ENCODE measurements around the gene NXPE1. TPM values are rescaled to one million over a fixed set of nuclear protein-coding genes. Genes with fewer than 3 reads are reported as not detected.
"Not testable (repeated sequence)": the region's sequence is repeated elsewhere in the genome, so short reads cannot be mapped to it uniquely, and the experiment has no call there.

NXPE1 gene
- total RNA-seq, 1 experiment from 2014 or later: not detected

GRCh38 chr11:114607753-114608459, 48.2 kb upstream of the NXPE1 start:
- in situ Hi-C loops (cut with HindIII; ENCODE audit: low pct_unique_long_range_greater_than_20kb, low sequenced_read_pairs) (no loop called here), intact Hi-C loops (cut with micrococcal nuclease; ENCODE audit: unreplicated experiment) (no loop called here)
- ATAC-seq: no peak
- ChIA-PET POLR2A (no interaction called here), CTCF (no interaction called here)
- Histone ChIP-seq H3K4me1 (ENCODE audit: control insufficient read depth, insufficient read depth, low read length) (no peaks in the 10 kb centered on the region), H3K9me3 (ENCODE audit: control insufficient read depth, insufficient read depth, low read depth, low read length) (0 out of 2 replicates have a peak, but pooled peaks cover 6% of the 10 kb centered on the region), H3K4me3 (ENCODE audit: low read depth in 2 of 2, low read length in 2 of 2) (no peak overlapping the region), H3K36me3 (ENCODE audit: control insufficient read depth, insufficient read depth, low read length) (no peaks in the 10 kb centered on the region), H3K27ac (ENCODE audit: low read length) (no peak overlapping the region), H3K27me3 (ENCODE audit: control insufficient read depth, insufficient read depth, low read length) (no peaks in the 10 kb centered on the region)
- TF ChIP-seq POLR2AphosphoS5 (IDR thresholded peaks at IDR 0.05; ENCODE audit: low read depth, low read length): no peak
- no peak for TF ChIP-seq TCF7L2 (IDR thresholded peaks at IDR 0.05; ENCODE audit: low read depth, low read length)
- TF ChIP-seq SIN3A (IDR thresholded peaks at IDR 0.05; ENCODE audit: borderline replicate concordance, insufficient read depth, low read depth, low read length): no peak
- TF ChIP-seq REST (IDR thresholded peaks at IDR 0.05; ENCODE audit: insufficient read depth in 1 of 2, low read depth in 2 of 2, low read length in 1 of 2): no peak
- no peak for TF ChIP-seq CTCF (IDR thresholded peaks at IDR 0.05)
- DNase-seq (ENCODE audit: low read depth, low spot score): no peak
- no TSS peak for BruUV-seq (replicated peaks)

GRCh38 chr11:114606802-114607075, 47.1 kb upstream of the NXPE1 start:
- H3K4me1 ChIP-seq (ENCODE audit: control insufficient read depth, insufficient read depth, low read length); intact Hi-C loops (cut with micrococcal nuclease; ENCODE audit: unreplicated experiment); H3K36me3 ChIP-seq (ENCODE audit: control insufficient read depth, insufficient read depth, low read length); H3K9me3 ChIP-seq (ENCODE audit: control insufficient read depth, insufficient read depth, low read depth, low read length); H3K27me3 ChIP-seq (ENCODE audit: control insufficient read depth, insufficient read depth, low read length); in situ Hi-C loops (cut with HindIII; ENCODE audit: low pct_unique_long_range_greater_than_20kb, low sequenced_read_pairs); POLR2A ChIA-PET; CTCF ChIA-PET; H3K4me3 ChIP-seq (ENCODE audit: low read depth in 2 of 2, low read length in 2 of 2); H3K27ac ChIP-seq (ENCODE audit: low read length); ATAC-seq; BruUV-seq (replicated peaks); DNase-seq (ENCODE audit: low read depth, low spot score): not testable (repeated sequence)

- ATAC-seq (no peak), DNase-seq (ENCODE audit: low read depth, low spot score) (no peak)
- H3K9me3 ChIP-seq (ENCODE audit: control insufficient read depth, insufficient read depth, low read depth, low read length): 0 out of 2 replicates have a peak, but pooled peaks cover 3% of the 10 kb centered on the region
- no TSS peak for BruUV-seq (replicated peaks)
- no peak for TF ChIP-seq REST (IDR thresholded peaks at IDR 0.05; ENCODE audit: insufficient read depth in 1 of 2, low read depth in 2 of 2, low read length in 1 of 2)
- TF ChIP-seq CTCF (IDR thresholded peaks at IDR 0.05): no peak
- no peak for TF ChIP-seq SIN3A (IDR thresholded peaks at IDR 0.05; ENCODE audit: borderline replicate concordance, insufficient read depth, low read depth, low read length)
- no peak for TF ChIP-seq POLR2AphosphoS5 (IDR thresholded peaks at IDR 0.05; ENCODE audit: low read depth, low read length)
- POLR2A ChIA-PET: no interaction called here
- no peaks in the 10 kb centered on the region for H3K36me3 ChIP-seq (ENCODE audit: control insufficient read depth, insufficient read depth, low read length)
- H3K27me3 ChIP-seq (ENCODE audit: control insufficient read depth, insufficient read depth, low read length): no peaks in the 10 kb centered on the region
- no peaks in the 10 kb centered on the region for H3K4me1 ChIP-seq (ENCODE audit: control insufficient read depth, insufficient read depth, low read length)
- no peak overlapping the region for H3K4me3 ChIP-seq (ENCODE audit: low read depth in 2 of 2, low read length in 2 of 2)
- CTCF ChIA-PET: no interaction called here
- H3K27ac ChIP-seq (ENCODE audit: low read length): no peak overlapping the region
- in situ Hi-C loops (cut with HindIII; ENCODE audit: low pct_unique_long_range_greater_than_20kb, low sequenced_read_pairs): no loop called here
- intact Hi-C loops (cut with micrococcal nuclease; ENCODE audit: unreplicated experiment): no loop called here
These were observed 46.5 kb upstream of the NXPE1 start for GRCh38 chr11:114606003-114606801.

Data from Panc1 (cell line).